NCI-H2029 (cell line): Measurements from ENCODE around the gene FCHSD1.
"Not testable (repeated sequence)": the region's sequence is repeated elsewhere in the genome, so short reads cannot be mapped to it uniquely, and the experiment has no call there.

Source experiments
- DNase-seq: peaks from one replicate; lab custom pipeline; 2025; lab: John Stamatoyannopoulos, UW

Gene FCHSD1

DNA sequence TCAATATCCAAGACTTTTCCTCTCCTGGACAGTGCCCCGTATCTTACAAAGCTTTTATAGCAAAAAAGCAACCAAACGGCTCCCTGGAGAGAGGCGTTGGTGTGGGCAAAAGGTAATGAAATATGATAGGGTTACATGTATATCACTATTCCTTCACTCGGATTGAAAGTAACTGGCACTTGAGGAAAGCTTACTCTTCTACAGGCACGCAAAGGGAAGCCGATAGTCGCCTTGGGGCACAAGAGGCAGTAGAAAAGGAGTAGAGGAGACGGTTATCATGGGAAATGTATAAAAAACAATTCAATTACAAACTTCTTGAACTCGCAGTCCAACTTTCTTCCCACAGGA is 33.6 kb downstream of the FCHSD1 start:
- DNase-seq, result no peak

DNA sequence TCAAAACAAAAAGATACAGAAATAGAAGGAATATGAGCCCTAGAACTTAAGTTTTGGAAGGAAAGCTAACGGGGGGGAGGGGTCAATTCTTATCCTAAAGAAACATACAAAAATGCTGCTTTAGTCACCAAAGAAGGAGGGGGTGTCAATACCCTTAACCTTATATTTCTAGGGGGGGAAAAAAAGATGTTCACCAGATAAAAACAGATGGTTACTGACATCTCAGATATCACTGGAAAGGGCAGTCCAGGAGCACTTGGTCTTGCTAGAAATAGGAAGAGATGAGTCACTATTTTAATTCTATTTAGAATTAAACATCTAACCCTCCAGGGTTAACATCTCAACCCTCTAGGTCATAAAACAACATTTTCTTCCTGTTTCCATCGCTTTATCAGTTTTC is 34.1 kb downstream of the FCHSD1 start:
- DNase-seq, result no peak

DNA sequence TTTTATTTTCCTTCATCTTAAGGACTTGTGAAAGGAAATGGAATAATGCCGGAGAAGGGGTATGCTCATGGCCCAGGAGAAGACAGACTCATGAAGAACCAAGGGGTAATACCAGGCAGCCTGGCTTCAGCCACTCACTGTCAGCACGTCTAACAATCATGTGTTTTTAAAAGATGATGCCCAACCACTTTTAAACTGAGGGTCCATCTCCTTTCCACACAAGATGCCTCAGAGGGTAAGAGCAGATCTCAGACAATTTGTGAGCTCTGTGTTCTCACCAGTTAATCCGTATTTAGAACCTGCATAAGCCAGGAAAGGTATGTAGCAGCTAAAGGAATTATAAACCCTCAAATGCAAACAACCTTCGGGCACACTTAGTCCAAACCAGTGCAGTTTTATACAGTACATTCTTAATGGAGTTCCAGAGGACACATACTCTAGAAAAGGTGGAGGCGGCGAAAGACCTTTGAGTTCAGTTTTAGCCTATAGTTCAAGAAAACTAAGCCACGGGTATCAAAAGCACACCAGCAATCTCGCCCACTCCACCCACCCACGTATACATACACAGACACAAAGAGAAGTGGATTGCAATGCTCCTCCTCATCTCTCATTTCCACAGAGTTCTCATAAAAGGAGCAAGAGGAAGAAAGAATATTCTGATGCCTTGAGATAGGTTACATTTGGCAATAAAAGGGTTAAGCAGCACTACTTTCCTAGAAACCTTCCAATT is 35.1 kb downstream of the FCHSD1 start:
- DNase-seq, result no peak

DNA sequence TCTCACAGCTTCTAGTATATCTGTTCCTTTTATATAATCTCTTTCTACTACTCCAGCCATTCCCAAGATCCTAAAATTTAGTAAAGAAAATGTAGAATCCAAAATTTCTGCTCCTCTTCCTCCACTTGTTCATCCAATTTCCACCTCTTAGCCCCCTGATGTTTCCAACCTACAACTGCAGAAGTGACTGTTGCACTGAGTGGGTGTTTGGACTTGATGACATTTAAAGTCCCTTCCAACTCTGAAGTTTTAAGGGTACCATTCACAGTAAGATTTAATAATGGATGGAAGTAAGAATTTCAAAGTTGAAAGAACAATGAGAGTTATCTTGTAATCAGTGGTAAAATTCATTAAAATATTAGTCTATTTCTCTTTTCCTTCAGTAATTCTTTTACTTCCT is 37.9 kb downstream of the FCHSD1 start:
- no peak for DNase-seq

DNA sequence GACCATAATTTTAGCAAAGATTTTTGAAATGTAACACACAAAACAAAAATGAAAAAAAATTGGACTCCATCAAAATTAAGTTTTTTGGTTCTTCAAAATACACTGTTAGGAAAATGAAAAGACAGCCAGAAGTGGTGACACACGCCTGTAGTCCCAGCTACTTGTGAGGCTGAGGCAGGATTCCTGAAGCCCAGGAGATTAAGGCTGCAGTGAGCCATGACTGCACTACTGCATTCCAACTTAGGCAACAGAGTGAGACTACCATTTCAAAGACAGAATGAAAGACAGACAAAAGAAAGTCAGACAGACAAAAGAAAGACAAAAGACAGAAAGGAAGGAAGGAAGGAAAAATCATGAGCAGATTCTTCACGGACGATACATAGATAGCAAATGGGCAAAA is 39.9 kb downstream of the FCHSD1 start:
- no peak for DNase-seq

DNA sequence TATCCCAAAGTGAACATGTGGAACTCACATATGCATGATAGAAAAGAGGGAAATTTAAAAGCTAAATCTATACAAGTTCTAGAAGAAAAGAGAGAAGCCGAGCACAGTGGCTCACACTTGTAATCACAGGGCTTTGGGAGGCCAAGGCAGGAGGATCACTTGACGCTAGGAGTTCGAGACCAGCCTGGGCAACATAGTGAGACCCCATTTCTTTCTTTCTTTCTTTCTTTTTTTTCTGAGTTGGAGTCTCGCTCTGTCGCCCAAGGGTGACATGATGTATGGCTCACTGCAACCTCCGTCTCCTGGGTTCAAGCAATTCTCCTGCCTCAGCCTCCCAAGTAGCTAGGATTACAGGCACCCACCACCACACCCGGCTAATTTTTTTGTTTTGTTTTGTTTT is 41.3 kb downstream of the FCHSD1 start:
- DNase-seq, result not testable (repeated sequence)

DNA sequence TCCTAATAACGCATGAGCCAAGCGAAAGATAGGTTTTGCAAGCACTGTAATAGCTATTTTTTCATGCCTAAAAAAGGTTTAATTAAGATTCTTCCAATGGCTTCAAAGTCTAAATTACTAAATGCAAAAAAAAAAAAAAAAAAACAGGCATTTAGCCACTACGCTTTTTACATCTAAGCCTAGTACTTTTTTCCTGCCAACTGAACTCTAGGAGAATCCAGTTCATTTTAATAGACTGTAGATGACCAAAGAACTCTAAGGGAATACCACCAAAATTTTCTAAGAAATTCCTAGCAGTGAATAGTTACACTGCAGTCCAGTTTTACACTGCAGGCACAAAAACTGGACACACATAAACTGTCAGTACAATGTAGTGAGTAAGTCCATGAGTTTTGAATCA is 42.2 kb downstream of the FCHSD1 start:
- no peak for DNase-seq

DNA sequence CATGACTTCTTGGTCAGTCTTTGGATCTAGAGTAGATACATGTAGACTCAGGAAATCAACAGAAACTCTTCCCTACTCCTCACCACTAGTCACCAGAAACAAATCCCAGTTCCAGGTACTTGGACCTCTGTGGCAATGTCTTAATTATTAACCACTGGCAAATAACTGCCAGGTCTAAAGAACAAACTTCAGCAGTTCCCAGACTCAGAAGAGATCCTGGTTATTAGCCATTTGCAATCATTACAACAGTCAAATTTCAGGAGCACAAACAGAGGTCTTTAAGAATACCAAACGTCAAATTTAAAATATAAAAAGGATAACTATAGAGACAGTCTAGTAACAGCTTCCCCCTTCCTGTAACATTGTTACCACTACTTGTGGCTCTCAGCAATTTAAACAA is 42.7 kb downstream of the FCHSD1 start:
- DNase-seq, result no peak

DNA sequence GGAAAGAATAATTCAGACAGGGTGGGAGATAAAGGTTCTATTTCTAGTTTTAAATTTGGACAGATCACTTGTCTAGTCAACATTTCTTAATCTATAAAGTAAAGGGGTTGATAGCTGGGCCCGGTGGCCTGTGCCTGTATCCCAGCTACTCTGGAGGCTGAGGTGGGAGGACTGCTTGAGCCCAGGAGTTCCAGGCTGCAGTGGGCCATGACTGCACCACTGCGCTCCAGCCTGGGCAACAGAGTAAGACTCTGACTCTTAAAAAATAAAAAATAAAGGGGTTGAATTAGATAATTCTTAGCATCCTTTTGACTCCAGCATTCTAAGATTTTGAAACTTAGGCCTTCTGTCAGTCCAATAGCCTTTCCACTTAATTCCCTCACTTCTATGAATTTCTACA is 43.2 kb downstream of the FCHSD1 start:
- no peak for DNase-seq

DNA sequence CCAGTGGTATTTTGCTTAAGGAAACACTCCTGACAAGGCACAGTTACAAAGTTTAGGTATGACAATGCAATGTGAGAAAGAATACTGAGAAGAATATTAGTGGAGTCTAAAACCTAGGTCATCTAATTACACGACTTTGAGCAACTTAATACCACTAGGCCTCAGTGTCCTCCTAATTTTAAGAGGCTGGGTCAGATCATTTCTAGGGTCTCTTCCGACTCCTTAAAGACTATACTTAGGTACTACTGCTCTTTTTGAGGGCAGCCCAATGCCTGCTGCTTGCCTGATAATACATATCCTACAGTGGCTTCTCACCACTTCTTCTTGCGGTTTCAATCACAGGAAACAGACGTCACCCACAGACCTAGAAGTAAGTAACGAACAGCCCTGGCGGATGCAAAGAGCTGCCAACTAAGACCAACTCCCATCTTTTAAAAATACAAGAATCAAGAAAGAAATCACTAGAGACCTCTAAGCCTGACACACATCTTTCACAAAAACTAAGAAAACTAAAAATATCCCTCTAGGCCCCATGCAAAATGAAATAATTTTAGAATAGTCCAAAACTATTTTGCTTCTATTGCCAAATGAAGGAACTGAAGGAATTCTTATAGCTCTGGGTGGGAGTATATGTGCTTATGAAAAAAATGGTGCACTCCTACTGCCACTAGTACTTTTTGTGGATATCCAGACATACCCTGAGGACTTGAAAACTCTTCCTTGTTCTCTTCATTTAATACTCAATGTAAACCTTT is 45.5 kb downstream of the FCHSD1 start:
- DNase-seq, result no peak

DNA sequence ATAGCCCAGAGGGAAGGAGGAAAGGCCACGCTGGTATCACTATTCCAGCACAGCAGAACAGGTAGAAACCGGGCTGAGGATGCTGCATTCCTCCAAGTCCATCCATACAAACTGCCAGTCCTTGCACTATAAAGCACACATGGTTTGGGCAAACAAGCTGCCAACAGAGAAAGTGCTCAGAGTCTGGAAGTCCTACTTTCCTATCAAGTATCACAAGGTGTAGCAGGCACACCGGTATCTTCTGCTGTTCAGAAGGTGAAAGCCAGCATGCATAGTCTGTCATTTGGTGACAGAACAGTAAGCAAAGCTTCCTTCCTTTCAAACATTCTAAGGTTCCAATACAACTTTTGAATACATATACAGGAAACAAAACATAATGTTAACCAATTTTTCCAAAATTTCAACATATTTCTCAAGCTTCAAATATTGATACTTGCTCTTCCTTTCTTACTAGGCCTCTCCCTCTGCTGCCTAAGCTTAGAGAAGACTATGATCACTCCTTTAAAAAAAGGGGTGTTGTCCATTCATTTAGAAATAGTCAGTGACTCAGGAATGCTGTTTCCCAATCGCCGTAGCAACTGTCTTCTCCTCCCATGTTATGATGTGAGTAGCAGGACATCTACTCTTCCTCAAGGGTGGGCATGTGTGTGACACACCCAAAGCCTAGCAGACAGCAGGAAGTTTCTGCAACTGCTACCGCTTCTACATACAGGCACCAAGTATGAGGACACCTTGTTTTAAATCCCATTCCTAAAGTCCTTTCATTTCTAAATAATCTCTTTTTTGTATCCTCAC is 47.1 kb downstream of the FCHSD1 start:
- no peak for DNase-seq

DNA sequence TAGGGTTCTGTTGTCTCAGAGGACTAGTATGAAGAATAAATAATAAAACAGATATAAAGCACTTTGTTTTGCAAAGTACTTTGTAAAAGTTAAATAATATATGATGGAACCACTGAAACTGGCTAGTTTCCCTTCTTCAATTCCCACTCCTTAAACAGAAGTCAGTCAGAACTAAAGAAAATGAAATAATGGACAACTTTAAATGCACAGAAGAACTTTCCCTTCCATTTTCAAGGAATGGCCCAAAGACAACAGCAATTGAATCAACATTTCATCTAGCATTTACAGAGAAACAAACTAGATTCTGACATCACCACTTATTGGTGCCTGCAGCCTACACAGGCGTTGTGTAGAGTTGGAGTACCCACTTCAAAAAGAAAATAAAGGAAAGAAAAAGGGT is 48.6 kb downstream of the FCHSD1 start:
- no peak for DNase-seq

DNA sequence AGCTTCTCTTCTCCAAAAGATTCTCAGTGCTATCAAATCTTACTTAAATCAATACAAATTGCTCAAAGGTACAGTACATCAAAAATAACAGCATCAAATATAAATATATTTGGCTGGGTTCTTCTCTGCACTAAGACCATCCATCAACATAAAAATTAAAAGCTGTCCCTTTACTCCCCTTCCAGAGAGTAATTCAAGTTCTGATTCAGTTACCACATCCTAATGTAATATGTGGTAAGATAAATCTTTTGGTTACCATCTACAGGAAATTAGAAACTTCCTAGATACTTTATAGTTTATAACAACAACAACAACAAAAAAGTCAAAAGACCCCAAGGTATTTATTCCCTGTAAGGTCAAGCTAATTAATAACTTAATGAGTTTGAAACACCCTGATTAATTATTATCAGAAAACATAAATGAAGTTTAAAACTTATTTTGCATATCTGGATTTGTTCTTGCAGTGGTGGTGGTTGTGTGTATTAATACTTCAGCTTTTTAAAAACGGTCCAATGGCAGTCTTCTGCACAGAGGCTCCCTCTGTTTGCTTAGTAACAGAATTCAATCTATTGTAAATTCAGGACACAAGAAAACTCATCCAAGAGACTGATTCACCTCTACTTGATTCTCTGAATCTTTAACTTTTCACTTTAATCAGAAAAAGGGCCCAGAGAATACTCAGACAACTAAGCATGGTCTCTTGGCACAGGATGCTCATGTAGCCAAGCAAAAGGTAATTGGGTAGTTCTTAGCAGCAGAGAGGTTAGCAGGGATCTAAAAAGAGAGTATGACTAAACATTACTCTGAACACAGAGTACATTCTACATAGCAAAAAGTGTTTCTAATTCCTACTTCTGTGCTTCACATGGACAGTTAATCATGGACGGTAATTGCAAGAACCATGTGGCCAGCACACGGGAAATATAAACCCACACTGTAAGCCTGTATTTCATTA is 52.5 kb downstream of the FCHSD1 start:
- no peak for DNase-seq

DNA sequence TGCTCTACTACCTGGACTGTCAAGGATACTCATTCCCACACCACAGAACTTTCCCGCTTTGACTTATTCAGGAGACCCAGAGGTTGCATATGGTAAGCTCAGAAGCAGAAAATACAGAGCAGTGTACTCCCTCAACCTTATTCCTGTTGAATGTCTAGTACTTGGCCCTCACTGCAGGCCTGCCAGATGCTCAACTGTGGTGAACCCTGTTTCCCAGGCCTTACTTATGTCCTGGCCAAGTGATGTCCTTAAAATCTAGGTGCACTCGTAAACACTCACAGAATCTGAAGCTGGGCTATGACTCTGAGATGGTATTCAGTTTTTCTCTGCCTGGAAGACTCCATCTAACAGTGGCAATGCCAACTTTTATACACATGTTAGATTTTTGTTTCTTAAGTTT is 53.4 kb downstream of the FCHSD1 start:
- no peak for DNase-seq

DNA sequence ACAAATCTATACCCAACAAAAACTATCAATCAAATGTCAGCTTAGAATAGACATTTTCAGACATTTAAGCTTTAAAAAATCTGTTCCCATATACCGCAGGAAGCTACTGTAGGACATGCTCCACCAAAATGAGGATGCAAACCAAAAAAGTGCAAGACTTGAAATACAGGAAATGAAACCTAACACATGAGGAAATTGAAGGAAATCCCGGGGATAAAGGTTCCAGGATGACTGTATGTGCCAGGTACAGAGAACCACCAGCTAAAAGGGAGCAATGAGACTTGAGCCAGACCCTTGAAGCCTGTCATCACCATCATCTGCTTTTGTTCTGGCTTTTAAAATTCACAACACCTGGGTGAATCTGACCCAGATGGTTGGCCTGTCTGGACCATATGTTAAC is 53.8 kb downstream of the FCHSD1 start:
- DNase-seq, result no peak

DNA sequence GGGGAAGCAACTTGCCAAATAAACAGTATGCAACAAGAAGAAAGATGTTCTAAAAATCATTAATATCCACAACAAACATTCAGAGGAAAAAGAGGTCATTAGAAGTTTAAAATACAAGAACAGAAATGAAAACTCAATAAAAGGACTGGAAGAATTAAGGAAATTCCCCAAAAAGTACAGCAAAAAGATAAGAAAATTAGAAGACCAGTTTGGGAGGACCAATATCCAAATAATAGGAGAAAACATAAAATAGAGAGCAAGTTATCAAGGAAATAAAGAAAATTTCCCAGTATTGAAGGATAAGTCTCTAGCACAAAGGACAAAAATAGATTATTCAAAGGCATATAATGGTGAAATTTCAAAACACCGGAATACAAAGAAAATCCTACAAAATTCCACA is 54.4 kb downstream of the FCHSD1 start:
- DNase-seq, result no peak

DNA sequence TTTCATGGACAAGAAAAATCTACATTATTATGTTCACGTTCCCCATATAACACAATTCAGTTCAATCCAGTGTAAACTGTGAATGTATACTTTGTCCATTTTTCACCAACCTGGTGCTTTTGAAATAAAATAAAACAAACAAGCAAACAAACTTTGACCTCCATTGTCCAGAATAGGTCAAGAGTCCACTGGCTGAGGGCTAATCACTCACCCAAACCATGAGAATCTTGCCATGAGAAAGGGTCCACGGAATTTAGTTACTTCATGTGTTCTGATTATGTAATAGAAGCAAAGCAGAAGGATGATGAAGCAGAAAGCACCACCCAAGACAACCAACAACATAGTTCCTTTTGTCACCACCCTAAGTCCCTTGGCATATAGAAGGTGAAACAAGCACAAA is 61.1 kb downstream of the FCHSD1 start:
- no peak for DNase-seq
